ENCODE data around the gene PJA1.
A peak's percentile ranks its signal among the peaks of the same experiment; 100 is the strongest.

The PJA1 gene

DNA sequence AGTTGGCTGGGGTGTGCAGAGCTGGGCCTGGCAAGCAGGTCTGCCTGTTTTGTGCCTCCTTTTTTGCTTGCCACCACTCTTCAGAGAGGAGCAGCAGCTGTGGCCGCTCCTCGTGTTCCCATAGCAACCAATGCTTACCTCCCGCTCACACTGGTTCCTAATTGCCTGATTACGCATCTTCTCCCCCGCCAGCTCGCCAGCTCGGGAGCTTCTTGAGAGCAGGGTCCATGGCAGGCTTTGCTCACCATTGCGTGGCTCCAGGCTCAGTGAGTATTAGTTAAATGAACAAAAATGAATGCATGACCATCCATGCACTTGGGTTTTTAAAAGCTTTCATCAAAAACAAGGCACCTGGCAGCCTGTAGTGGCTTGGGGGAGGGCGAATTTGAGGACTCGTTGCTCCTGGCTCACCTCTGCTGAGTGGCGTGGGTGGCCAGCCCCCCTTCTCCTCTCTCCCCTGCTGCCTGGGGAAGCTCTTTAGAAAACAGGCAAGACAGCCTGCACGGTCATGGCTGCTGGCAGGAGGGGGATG is 14.2 kb upstream of the PJA1 start:
- H3K18ac ChIP-seq (ENCODE audit: low read depth in 1 of 2, low read length in 2 of 2): no peak overlapping the region
- H2BK15ac ChIP-seq (ENCODE audit: low read depth, poor library complexity, severe bottlenecking): no peak overlapping the region
- peaks cover 13% of the 10 kb centered on the region for H3K9me3 ChIP-seq (ENCODE audit: control insufficient read depth, low read length)
- H3K9ac ChIP-seq (ENCODE audit: low read length): no peak overlapping the region
- H2BK120ac ChIP-seq (ENCODE audit: low read depth, low read length): no peak overlapping the region
- DNase-seq: peak; percentile 48
- H3K14ac ChIP-seq (ENCODE audit: low read length in 2 of 2): peak overlapping the region in 1 of 2 experiments; percentile 32
- no peak overlapping the region for H3K23ac ChIP-seq (ENCODE audit: low read length in 2 of 2)
- no peak overlapping the region for H3K4ac ChIP-seq (ENCODE audit: low read depth in 1 of 2, low read length in 2 of 2)
- no peak overlapping the region for H2BK12ac ChIP-seq (ENCODE audit: low read length in 2 of 2)
- H2AFZ ChIP-seq (ENCODE audit: low read depth, low read length): no peak overlapping the region
- H3K27me3 ChIP-seq (ENCODE audit: control insufficient read depth in 1 of 2, insufficient read depth in 1 of 2, low read length in 2 of 2): peaks cover 31 to 77% of the 10 kb centered on the region in 2 experiments
- 28% methylated on average over 10 of the region's 12 CpGs for WGBS
- no peak overlapping the region for H3K4me2 ChIP-seq (ENCODE audit: low read length, poor library complexity, severe bottlenecking)
- H3K4me3 ChIP-seq (ENCODE audit: insufficient read depth in 1 of 2, low read depth in 1 of 2, low read length in 2 of 2): no peak overlapping the region
- no peaks in the 10 kb centered on the region for H3K36me3 ChIP-seq (ENCODE audit: control insufficient read depth in 1 of 2, insufficient read depth in 2 of 2, low read depth in 1 of 2, low read length in 2 of 2)
- no peaks in the 10 kb centered on the region for H3K4me1 ChIP-seq (ENCODE audit: control insufficient read depth, insufficient read depth, low read depth, low read length)
- no peak overlapping the region for H2BK5ac ChIP-seq (ENCODE audit: low read depth, low read length, poor library complexity, severe bottlenecking)
- H3K27ac ChIP-seq (ENCODE audit: low read length, poor library complexity, severe bottlenecking): no peak overlapping the region
- H4K91ac ChIP-seq (ENCODE audit: low read length): no peak overlapping the region
- H3K79me1 ChIP-seq (replicated peaks; ENCODE audit: low read length, poor library complexity, severe bottlenecking): no peaks in the 10 kb centered on the region
- H2AK5ac ChIP-seq (ENCODE audit: low read length, severe bottlenecking): no peak overlapping the region
- H4K8ac ChIP-seq (ENCODE audit: low read length): no peak overlapping the region

GRCh38 chrX:69178592-69178991 is 13.3 kb upstream of the PJA1 start:
- Histone ChIP-seq H3K9ac (ENCODE audit: low read length) (no peak overlapping the region), H4K91ac (ENCODE audit: low read length) (no peak overlapping the region), H3K4ac (ENCODE audit: low read depth in 1 of 2, low read length in 2 of 2) (no peak overlapping the region), H3K4me2 (ENCODE audit: low read length, poor library complexity, severe bottlenecking) (no peak overlapping the region), H2AK5ac (ENCODE audit: low read length, severe bottlenecking) (no peak overlapping the region), H3K27me3 (ENCODE audit: control insufficient read depth in 1 of 2, insufficient read depth in 1 of 2, low read length in 2 of 2) (peaks cover 31 to 78% of the 10 kb centered on the region in 2 experiments), H2BK5ac (ENCODE audit: low read depth, low read length, poor library complexity, severe bottlenecking) (no peak overlapping the region), H3K14ac (ENCODE audit: low read length in 2 of 2) (no peak overlapping the region), H3K79me1 (replicated peaks; ENCODE audit: low read length, poor library complexity, severe bottlenecking) (no peaks in the 10 kb centered on the region), H2AFZ (ENCODE audit: low read depth, low read length) (no peak overlapping the region), H3K27ac (ENCODE audit: low read length, poor library complexity, severe bottlenecking) (no peak overlapping the region), H2BK12ac (ENCODE audit: low read length in 2 of 2) (no peak overlapping the region), H4K8ac (ENCODE audit: low read length) (no peak overlapping the region), H3K4me1 (ENCODE audit: control insufficient read depth, insufficient read depth, low read depth, low read length) (peaks cover 2% of the 10 kb centered on the region), H3K23ac (ENCODE audit: low read length in 2 of 2) (no peak overlapping the region), H2BK120ac (ENCODE audit: low read depth, low read length) (no peak overlapping the region), H3K9me3 (ENCODE audit: control insufficient read depth, low read length) (peaks cover 13% of the 10 kb centered on the region), H3K36me3 (ENCODE audit: control insufficient read depth in 1 of 2, insufficient read depth in 2 of 2, low read depth in 1 of 2, low read length in 2 of 2) (no peaks in the 10 kb centered on the region), H2BK15ac (ENCODE audit: low read depth, poor library complexity, severe bottlenecking) (no peak overlapping the region), H3K4me3 (ENCODE audit: insufficient read depth in 1 of 2, low read depth in 1 of 2, low read length in 2 of 2) (no peak overlapping the region), H3K18ac (ENCODE audit: low read depth in 1 of 2, low read length in 2 of 2) (no peak overlapping the region)
- 71% methylated on average over 1 of the region's 3 CpGs for WGBS
- DNase-seq: no peak

GRCh38 chrX:69177511-69178162 is 12.4 kb upstream of the PJA1 start:
- H2BK15ac ChIP-seq (ENCODE audit: low read depth, poor library complexity, severe bottlenecking): no peak overlapping the region
- no peak overlapping the region for H3K4me3 ChIP-seq (ENCODE audit: insufficient read depth in 1 of 2, low read depth in 1 of 2, low read length in 2 of 2)
- H2BK12ac ChIP-seq (ENCODE audit: low read length in 2 of 2): peak overlapping the region in 1 of 2 experiments; percentile 54
- no peaks in the 10 kb centered on the region for H3K36me3 ChIP-seq (ENCODE audit: control insufficient read depth in 1 of 2, insufficient read depth in 2 of 2, low read depth in 1 of 2, low read length in 2 of 2)
- H4K91ac ChIP-seq (ENCODE audit: low read length): no peak overlapping the region
- no peak overlapping the region for H3K4ac ChIP-seq (ENCODE audit: low read depth in 1 of 2, low read length in 2 of 2)
- peaks cover 31 to 77% of the 10 kb centered on the region in 2 experiments for H3K27me3 ChIP-seq (ENCODE audit: control insufficient read depth in 1 of 2, insufficient read depth in 1 of 2, low read length in 2 of 2)
- no peak overlapping the region for H3K4me2 ChIP-seq (ENCODE audit: low read length, poor library complexity, severe bottlenecking)
- H3K79me1 ChIP-seq (replicated peaks; ENCODE audit: low read length, poor library complexity, severe bottlenecking): no peaks in the 10 kb centered on the region
- H2BK120ac ChIP-seq (ENCODE audit: low read depth, low read length): no peak overlapping the region
- no peak overlapping the region for H2BK5ac ChIP-seq (ENCODE audit: low read depth, low read length, poor library complexity, severe bottlenecking)
- H4K8ac ChIP-seq (ENCODE audit: low read length): no peak overlapping the region
- H3K4me1 ChIP-seq (ENCODE audit: control insufficient read depth, insufficient read depth, low read depth, low read length): peaks cover 2% of the 10 kb centered on the region
- H3K18ac ChIP-seq (ENCODE audit: low read depth in 1 of 2, low read length in 2 of 2): no peak overlapping the region
- no peak overlapping the region for H2AK5ac ChIP-seq (ENCODE audit: low read length, severe bottlenecking)
- no peak overlapping the region for H3K23ac ChIP-seq (ENCODE audit: low read length in 2 of 2)
- peaks cover 13% of the 10 kb centered on the region for H3K9me3 ChIP-seq (ENCODE audit: control insufficient read depth, low read length)
- H3K9ac ChIP-seq (ENCODE audit: low read length): no peak overlapping the region
- no peak for DNase-seq
- no peak overlapping the region for H3K27ac ChIP-seq (ENCODE audit: low read length, poor library complexity, severe bottlenecking)
- H3K14ac ChIP-seq (ENCODE audit: low read length in 2 of 2): no peak overlapping the region
- H2AFZ ChIP-seq (ENCODE audit: low read depth, low read length): no peak overlapping the region
- WGBS: 81% methylated on average over 2 of the region's 4 CpGs

- Histone ChIP-seq H3K18ac (ENCODE audit: low read depth in 1 of 2, low read length in 2 of 2) (no peak overlapping the region), H3K4me2 (ENCODE audit: low read length, poor library complexity, severe bottlenecking) (no peak overlapping the region), H3K9me3 (ENCODE audit: control insufficient read depth, low read length) (peaks cover 13% of the 10 kb centered on the region), H2AK5ac (ENCODE audit: low read length, severe bottlenecking) (no peak overlapping the region), H3K14ac (ENCODE audit: low read length in 2 of 2) (no peak overlapping the region), H3K27me3 (ENCODE audit: control insufficient read depth in 1 of 2, insufficient read depth in 1 of 2, low read length in 2 of 2) (peaks cover 27 to 75% of the 10 kb centered on the region in 2 experiments), H3K4me3 (ENCODE audit: insufficient read depth in 1 of 2, low read depth in 1 of 2, low read length in 2 of 2) (no peak overlapping the region), H2BK120ac (ENCODE audit: low read depth, low read length) (no peak overlapping the region), H2AFZ (ENCODE audit: low read depth, low read length) (no peak overlapping the region), H4K8ac (ENCODE audit: low read length) (no peak overlapping the region), H3K23ac (ENCODE audit: low read length in 2 of 2) (no peak overlapping the region), H3K9ac (ENCODE audit: low read length) (no peak overlapping the region), H3K4me1 (ENCODE audit: control insufficient read depth, insufficient read depth, low read depth, low read length) (peaks cover 2% of the 10 kb centered on the region), H3K4ac (ENCODE audit: low read depth in 1 of 2, low read length in 2 of 2) (no peak overlapping the region), H2BK5ac (ENCODE audit: low read depth, low read length, poor library complexity, severe bottlenecking) (no peak overlapping the region), H2BK12ac (ENCODE audit: low read length in 2 of 2) (no peak overlapping the region), H3K79me1 (replicated peaks; ENCODE audit: low read length, poor library complexity, severe bottlenecking) (no peaks in the 10 kb centered on the region), H4K91ac (ENCODE audit: low read length) (no peak overlapping the region), H3K27ac (ENCODE audit: low read length, poor library complexity, severe bottlenecking) (no peak overlapping the region), H2BK15ac (ENCODE audit: low read depth, poor library complexity, severe bottlenecking) (no peak overlapping the region), H3K36me3 (ENCODE audit: control insufficient read depth in 1 of 2, insufficient read depth in 2 of 2, low read depth in 1 of 2, low read length in 2 of 2) (no peaks in the 10 kb centered on the region)
- 82% methylated on average over 3 of the region's 3 CpGs for WGBS
- no peak for DNase-seq
Observed at GRCh38 chrX:69176053-69176452, 10.8 kb upstream of the PJA1 start.
